Measurements from ENCODE around the gene PHGDH.

GRCh38 chr1:119747451-119747850 is 35.7 kb downstream of the PHGDH start:
- TF ChIP-seq CTCF (conservative IDR thresholded peaks at IDR 0.05) (no peak), EZH2 (IDR thresholded peaks at IDR 0.05; ENCODE audit: low read depth) (no peak)
